CD4-positive, alpha-beta T cell treated with Interferon gamma for 1 hour (primary cell): ENCODE data around the gene WNK3.

Source experiments
- DNase-seq: peaks from one replicate; pipeline ENCODE4 v3.0.0-alpha.2; 2020

WNK3 gene

GRCh38 chrX:54157561-54157960 is 200.3 kb downstream of the WNK3 start:
- DNase-seq, result no peak
